Measurements from ENCODE around the gene LRRC71.

LRRC71 gene

GRCh38 chr1:156920233-156921052 is at the start of gene LRRC71:
LRRC71 (plus strand) TSS chr1:156920632; CDS start chr1:156920804, 172 bp downstream.
- peak in 1 of 2 experiments; percentile 66 for DNase-seq

- no peak for DNase-seq
These were observed 46.8 kb upstream of the LRRC71 start for GRCh38 chr1:156873659-156874058.

- DNase-seq, result no peak
These were observed 46.3 kb upstream of the LRRC71 start for GRCh38 chr1:156874142-156874541.

- DNase-seq, result no peak
These were observed 45.7 kb upstream of the LRRC71 start for GRCh38 chr1:156874572-156875340.

DNA sequence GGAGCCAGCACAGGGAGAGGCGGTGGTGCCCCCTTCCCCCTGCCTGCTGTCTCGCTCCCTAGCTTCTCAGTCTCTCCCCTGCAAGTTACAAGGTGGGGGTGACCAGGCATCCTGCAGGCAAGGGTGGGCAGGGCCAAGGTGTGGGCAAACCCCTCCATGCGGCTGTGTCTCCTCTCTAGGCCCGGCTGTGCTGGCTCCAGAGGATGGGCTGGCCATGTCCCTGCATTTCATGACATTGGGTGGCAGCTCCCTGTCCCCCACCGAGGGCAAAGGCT is 45.2 kb upstream of the LRRC71 start:
- no peak for DNase-seq

- no peak for DNase-seq
These were observed 44.2 kb upstream of the LRRC71 start for GRCh38 chr1:156876281-156876680.

DNA sequence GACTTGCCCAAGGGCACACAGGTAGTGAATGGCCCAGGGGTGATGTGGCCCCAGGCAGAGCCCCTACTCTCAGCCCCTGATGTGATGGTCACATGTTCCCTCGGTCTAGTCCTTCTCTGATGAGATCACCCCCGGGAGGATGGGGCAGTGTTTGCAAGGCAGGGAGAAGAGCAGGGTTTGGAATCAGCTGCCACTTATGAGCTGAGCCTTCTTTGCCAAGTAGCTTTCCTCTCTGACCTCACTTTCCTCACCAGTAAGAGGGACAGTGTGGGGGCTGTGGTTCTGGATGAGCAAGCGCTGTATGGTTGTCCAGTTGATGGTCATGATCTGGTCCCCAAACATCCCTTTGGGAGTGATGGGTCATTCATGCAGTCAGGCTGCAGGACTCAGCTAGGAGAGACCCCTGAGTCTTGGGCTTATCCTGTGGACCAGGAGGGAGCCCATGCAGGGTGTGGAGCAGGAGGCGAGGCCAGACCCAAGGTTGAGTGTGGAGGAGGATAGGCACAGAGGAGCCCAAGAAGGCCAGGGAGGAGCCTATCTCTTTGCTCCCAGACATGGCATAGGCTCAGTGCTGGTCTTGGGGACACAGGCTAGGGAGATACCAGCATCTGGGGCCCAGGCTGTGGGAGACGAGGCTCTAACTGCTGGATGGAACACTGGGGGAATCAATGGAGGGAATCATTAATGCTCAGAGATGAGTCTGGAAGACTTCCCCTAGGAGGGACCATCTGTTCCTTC is 42.8 kb upstream of the LRRC71 start:
- DNase-seq, result no peak

DNA sequence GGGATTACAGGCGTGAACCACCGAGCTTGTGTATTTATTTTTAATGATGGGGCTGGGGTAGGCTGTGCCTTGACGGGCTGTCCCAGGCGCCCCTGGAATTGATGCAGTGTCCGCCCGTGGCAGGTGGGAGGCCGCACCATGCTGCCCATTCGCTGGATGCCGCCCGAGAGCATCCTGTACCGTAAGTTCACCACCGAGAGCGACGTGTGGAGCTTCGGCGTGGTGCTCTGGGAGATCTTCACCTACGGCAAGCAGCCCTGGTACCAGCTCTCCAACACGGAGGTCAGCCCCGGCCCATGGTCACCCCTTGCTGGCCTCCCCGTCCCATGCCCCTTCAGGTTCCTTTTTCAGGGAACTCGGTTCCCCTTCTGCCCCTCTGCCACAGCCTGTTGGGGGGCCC is 40.6 kb upstream of the LRRC71 start:
- DNase-seq, result no peak

DNA sequence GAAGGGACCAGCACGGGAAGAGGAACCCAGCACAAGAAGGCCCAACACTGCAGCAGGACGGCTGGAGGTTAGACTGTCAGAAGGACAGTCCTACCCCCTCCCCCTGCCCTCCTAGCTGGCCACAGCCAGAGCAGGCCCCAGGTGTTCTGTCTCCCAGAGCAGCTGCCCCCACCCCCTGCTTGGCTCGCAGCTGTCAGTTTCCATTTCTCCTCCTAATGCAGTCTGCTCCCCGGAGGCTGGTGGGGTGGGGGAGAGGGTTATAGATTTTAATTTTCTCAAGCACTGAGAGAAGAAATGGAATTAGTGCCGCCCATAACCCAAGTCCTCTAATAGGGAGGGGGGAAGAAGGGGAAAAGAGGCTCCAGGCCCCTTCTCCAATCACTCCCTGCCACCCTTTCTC is 40.0 kb upstream of the LRRC71 start:
- no peak for DNase-seq

DNA sequence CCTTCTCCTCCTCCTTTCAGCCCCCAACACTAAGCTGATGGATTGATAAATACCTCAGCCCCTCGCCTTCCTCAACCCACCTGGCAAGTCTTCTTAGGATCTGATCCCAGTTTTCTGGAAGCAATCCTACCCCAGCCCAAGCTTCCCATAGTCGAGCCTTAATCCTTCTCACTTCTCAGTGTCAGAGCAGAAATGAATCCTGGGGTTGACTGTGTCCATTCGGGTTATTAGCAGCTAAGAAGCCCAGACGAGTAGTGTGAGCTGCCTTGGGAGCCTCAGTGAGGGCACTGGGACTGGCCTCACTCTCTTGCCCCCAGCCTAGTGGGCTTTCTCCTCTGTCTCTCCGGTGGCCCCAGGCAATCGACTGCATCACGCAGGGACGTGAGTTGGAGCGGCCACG is 39.3 kb upstream of the LRRC71 start:
- no peak for DNase-seq

DNA sequence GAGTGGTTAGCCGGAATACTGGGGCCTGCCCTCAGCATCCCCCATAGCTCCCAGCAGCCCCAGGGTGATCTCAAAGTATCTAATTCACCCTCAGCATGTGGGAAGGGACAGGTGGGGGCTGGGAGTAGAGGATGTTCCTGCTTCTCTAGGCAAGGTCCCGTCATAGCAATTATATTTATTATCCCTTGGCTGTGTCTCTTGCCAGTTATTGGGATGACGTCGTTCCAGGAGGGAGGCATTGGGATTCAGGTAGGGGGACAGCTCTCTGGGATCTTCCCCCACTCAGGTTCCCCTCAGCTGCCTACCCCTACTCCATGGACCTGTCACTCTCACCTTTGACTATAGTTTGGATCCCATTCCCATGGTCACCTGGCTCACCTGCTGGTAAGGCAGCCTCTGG is 38.8 kb upstream of the LRRC71 start:
- DNase-seq, result no peak

DNA sequence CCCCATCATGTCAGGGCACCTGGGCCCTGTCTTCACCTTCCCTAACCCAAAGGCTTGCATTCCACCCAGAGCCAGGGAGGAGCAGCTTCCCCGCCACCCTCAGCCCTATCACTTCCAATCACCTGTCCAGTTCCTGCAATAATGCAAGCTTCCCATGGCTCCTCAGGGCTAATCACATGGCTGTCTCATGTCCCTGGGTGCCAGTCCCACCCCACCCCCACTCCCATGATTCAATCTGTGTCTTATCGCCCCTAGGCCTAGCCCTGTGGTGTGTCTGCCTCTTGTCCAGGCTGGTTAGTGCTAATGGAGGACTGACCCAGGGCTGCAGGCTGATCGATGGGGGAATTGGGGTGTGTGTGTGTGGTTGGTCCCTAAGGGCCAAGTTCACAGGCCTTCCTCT is 37.9 kb upstream of the LRRC71 start:
- DNase-seq, result no peak

GRCh38 chr1:156883919-156884318 is 36.5 kb upstream of the LRRC71 start:
- no peak for DNase-seq

DNA sequence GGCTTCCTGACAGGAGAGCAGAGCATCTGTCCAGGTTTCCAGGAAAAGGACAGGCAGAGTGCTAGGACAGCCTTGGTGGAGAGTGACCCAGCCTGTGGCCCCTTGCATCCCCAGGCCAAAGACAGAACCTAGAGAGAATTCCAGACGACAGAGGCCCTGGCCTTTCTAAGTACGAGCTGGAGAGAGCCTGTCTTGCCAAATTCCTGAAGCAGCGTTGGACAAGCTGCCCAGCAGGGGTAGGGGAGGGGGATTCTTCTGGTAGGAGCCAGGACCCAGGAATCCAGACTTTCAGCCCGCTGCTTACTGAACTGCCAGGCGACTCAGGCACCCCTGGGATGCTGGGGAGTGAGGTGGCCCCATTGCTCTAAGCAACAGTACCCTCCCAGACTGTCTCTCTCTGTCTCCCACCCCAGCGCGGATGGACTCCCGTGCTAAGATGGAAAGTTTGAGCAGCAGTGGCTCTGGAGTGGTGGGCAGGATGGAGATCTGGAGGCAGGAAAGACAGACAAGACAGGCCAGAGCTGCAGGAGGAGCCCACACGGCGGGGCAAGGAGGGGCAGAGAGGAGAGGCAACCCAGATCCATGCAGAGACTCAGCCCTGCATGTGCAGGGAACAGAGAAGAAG is 35.8 kb upstream of the LRRC71 start:
- no peak for DNase-seq

GRCh38 chr1:156885314-156885713 is 35.1 kb upstream of the LRRC71 start:
- DNase-seq, result no peak

GRCh38 chr1:156885880-156886355 is 34.5 kb upstream of the LRRC71 start:
- DNase-seq, result no peak

- DNase-seq, result no peak
These were observed 33.7 kb upstream of the LRRC71 start for GRCh38 chr1:156886583-156887281.

DNA sequence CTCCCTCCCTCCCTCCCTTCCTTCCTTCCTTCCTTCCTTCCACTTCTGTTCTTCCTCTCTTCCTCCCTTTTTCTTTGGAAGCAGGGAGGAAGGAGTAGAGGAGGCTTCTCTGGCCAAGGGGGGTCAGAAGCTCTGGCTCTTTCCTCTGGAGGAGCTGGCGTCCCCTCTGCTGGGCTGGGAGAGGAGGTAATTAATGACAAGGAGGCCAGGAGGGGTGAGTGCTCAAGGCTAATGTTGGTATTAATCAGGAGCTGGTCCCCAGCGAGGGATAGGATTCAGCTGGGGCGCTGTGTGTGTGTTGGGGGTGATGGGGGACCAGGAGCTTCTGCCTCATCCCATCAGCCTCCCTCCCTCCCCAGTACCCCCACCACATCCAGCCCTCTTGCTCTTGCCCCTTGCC is 33.1 kb upstream of the LRRC71 start:
- DNase-seq, result no peak

- no peak for DNase-seq
These were observed 32.7 kb upstream of the LRRC71 start for GRCh38 chr1:156887734-156888133.

- peak; percentile 79 to 90 for DNase-seq
These were observed 30.4 kb upstream of the LRRC71 start for GRCh38 chr1:156889802-156890580.

DNA sequence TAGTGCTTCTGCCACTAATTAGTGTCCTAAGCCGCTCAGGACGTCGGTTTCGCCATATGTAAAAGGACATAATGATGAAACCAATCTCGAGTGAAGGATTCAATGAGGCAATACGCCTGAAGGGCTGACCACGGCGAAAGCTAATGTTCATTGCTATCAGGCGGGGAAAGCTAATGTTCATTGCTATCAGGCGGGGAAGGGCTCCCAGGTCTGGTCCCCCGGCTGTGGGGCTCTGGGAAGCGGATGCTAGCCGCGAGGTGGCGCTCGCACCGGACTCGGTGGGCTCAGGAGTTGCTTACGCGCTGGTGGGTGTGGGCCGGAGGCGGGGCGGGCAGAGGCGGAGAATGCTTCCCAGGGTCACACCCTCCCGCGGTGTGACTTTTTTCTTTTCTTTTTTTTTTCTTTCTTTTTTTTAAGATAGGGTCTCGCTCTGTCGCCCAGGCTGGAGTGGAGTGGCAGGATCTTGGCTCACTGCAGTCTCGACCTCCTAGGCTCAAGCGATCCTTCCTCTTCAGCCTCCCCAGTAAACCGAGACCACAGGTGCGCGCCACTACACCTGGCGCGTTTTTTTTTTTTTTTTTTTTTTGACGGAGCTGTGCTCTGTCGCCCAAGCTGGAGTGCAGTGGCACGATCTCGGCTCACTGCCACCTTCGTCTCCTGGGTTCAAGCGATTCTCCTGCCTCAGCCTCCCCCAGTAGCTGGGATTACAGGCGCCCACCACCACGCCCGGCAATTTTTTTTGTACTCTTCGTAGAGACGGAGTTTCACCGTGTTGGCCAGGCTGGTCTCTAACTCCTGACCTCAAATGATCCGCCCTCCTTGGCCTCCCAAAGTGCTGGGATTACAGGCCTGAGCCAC is 28.0 kb upstream of the LRRC71 start:
- DNase-seq, result peak; percentile 70 to 85
